Measurements from ENCODE around the gene FBLN1. TPM values are rescaled to one million over a fixed set of nuclear protein-coding genes. Genes with fewer than 3 reads are reported as not detected.

Gene FBLN1
- total and polyA plus RNA-seq, 2 of the 13 experiments (the other 11 are each of a cell fraction or from before 2014, with no cell fraction given): 37.3 to 103 TPM

DNA sequence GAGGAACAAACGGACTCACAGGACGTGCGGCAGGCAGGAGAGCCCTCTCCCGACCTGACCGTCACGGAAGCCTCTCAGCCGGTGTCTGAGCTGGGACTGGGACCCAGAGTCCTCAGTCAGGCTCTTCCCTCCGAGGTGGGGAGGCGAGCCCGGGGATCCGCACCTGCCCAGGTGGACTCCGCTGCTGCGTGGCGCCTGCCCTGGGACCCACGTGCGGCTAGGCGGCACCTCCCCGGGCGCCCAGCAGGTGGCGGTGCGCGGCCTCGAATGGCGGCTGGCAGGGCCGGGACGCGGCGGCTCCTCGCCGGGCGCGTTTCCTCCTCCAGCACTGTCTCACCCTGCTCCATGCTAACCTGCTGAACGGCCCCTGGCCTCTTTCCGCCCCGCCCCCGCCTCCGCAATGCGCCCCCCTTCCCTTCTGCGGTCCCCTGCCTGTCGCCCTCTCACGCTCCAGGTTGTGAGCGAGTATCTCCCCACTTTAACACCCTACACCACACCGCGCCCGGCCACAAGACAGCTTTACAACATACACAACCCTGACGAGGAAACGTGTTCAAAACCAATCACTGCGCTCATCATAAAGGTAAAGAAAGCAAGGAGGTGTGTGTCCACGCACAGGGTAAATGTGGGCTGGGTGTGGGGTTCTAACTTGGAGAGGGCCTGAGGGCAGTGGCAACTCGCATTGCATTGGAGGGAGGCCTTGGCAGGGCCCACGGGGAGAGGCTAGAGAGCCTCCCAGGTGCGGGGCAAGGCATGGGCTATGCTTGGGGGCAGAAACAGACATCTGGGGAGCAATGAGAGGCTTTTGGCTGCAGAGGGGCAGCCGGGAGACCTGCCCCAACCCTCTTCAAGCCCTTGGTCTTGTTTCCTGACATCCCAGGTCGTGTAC lies 143.1 kb downstream of the FBLN1 start (continued):
- TF ChIP-seq, protein P1, sequence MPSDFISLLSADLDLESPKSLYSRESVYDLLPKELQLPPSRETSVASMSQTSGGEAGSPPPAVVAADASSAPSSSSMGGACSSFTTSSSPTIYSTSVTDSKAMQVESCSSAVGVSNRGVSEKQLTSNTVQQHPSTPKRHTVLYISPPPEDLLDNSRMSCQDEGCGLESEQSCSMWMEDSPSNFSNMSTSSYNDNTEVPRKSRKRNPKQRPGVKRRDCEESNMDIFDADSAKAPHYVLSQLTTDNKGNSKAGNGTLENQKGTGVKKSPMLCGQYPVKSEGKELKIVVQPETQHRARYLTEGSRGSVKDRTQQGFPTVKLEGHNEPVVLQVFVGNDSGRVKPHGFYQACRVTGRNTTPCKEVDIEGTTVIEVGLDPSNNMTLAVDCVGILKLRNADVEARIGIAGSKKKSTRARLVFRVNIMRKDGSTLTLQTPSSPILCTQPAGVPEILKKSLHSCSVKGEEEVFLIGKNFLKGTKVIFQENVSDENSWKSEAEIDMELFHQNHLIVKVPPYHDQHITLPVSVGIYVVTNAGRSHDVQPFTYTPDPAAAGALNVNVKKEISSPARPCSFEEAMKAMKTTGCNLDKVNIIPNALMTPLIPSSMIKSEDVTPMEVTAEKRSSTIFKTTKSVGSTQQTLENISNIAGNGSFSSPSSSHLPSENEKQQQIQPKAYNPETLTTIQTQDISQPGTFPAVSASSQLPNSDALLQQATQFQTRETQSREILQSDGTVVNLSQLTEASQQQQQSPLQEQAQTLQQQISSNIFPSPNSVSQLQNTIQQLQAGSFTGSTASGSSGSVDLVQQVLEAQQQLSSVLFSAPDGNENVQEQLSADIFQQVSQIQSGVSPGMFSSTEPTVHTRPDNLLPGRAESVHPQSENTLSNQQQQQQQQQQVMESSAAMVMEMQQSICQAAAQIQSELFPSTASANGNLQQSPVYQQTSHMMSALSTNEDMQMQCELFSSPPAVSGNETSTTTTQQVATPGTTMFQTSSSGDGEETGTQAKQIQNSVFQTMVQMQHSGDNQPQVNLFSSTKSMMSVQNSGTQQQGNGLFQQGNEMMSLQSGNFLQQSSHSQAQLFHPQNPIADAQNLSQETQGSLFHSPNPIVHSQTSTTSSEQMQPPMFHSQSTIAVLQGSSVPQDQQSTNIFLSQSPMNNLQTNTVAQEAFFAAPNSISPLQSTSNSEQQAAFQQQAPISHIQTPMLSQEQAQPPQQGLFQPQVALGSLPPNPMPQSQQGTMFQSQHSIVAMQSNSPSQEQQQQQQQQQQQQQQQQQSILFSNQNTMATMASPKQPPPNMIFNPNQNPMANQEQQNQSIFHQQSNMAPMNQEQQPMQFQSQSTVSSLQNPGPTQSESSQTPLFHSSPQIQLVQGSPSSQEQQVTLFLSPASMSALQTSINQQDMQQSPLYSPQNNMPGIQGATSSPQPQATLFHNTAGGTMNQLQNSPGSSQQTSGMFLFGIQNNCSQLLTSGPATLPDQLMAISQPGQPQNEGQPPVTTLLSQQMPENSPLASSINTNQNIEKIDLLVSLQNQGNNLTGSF (CRISPR knock-in tag; IDR thresholded peaks at IDR 0.05): 0 out of 2 replicates have a peak, but pooled peaks have one; percentile 62
- TF ChIP-seq ATAD3A (CRISPR knock-in tag; IDR thresholded peaks at IDR 0.05) (no peak), MLXIP (CRISPR knock-in tag; IDR thresholded peaks at IDR 0.05; ENCODE audit: borderline replicate concordance) (no peak), MXI1 (IDR thresholded peaks at IDR 0.05; ENCODE audit: borderline replicate concordance, low read depth, low read length) (peak; percentile 70; the same call in 1 of the 3 replicates), GABPB1 (CRISPR knock-in tag; IDR thresholded peaks at IDR 0.05) (peak; percentile 68), ZNF296 (CRISPR knock-in tag; conservative IDR thresholded peaks at IDR 0.05) (no peak), POGZ (CRISPR knock-in tag; IDR thresholded peaks at IDR 0.05) (0 out of 2 replicates have a peak, but pooled peaks have one; percentile 33), SRSF1 (optimal IDR thresholded peaks at IDR 0.05; ENCODE audit: low read depth, low read length) (no peak), NR2F1 (CRISPR knock-in tag; IDR thresholded peaks at IDR 0.05) (no peak), ZNF225 (CRISPR knock-in tag; IDR thresholded peaks at IDR 0.05) (no peak), ZNF333 (CRISPR knock-in tag; IDR thresholded peaks at IDR 0.05; ENCODE audit: borderline replicate concordance) (peak; percentile 33; the same call in 1 of the 2 replicates), FOXP1 (IDR thresholded peaks at IDR 0.05) (no peak), FOXP1 (CRISPR knock-in tag; IDR thresholded peaks at IDR 0.05) (no peak), ZSCAN21 (CRISPR knock-in tag; IDR thresholded peaks at IDR 0.05; ENCODE audit: borderline replicate concordance) (0 out of 2 replicates have a peak, but pooled peaks have one; percentile 76), ZNF235 (CRISPR knock-in tag; IDR thresholded peaks at IDR 0.05; ENCODE audit: borderline replicate concordance) (peak; percentile 25; the same call in 1 of the 2 replicates), ETV6 (CRISPR knock-in tag; conservative IDR thresholded peaks at IDR 0.05) (0 out of 2 replicates have a peak, but pooled peaks have one; percentile 59), ZNF75D (CRISPR knock-in tag; IDR thresholded peaks at IDR 0.05; ENCODE audit: borderline replicate concordance) (no peak)
- TF ChIP-seq, protein P2, sequence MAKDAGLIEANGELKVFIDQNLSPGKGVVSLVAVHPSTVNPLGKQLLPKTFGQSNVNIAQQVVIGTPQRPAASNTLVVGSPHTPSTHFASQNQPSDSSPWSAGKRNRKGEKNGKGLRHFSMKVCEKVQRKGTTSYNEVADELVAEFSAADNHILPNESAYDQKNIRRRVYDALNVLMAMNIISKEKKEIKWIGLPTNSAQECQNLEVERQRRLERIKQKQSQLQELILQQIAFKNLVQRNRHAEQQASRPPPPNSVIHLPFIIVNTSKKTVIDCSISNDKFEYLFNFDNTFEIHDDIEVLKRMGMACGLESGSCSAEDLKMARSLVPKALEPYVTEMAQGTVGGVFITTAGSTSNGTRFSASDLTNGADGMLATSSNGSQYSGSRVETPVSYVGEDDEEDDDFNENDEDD (CRISPR knock-in tag; IDR thresholded peaks at IDR 0.05; ENCODE audit: borderline replicate concordance): peak; percentile 56; the same call in 1 of the 2 replicates
- TF ChIP-seq, protein P3, sequence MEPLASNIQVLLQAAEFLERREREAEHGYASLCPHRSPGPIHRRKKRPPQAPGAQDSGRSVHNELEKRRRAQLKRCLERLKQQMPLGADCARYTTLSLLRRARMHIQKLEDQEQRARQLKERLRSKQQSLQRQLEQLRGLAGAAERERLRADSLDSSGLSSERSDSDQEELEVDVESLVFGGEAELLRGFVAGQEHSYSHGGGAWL (CRISPR knock-in tag; IDR thresholded peaks at IDR 0.05): 0 out of 2 replicates have a peak, but pooled peaks have one; percentile 60

All from HepG2 (cell line).